ENCODE data around the gene ID1.

ID1 gene

DNA sequence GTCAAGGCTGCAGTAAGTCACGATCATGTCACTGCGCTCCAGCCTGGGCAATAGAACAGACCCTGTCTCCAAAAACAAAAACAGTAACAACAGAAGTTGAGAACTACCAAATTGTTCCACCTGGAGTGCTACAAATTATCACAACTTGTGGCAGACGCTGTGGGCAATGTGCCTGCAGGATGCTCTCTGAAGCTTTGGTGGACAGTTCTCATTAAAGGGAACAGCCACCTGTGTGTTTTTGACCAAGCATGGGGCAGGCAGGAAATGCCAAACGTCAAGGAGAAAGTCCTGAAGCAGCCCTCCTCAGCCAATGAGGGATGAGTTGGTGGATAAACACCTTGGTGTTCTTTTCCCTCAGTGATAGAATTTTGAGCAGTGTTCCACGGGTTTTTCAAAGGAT is 48.5 kb downstream of the ID1 start:
- no peak for DNase-seq (ENCODE audit: low read depth)
- no peak overlapping the region for H3K4me3 ChIP-seq (ENCODE audit: control insufficient read depth, low read depth, low read length)
- no peak for TF ChIP-seq CTCF (conservative IDR thresholded peaks at IDR 0.05; ENCODE audit: control insufficient read depth, insufficient read depth, low read depth, low read length)

- no peak for TF ChIP-seq CTCF (conservative IDR thresholded peaks at IDR 0.05; ENCODE audit: control insufficient read depth, insufficient read depth, low read depth, low read length)
- DNase-seq (ENCODE audit: low read depth), result no peak
- no peak overlapping the region for H3K4me3 ChIP-seq (ENCODE audit: control insufficient read depth, low read depth, low read length)
These were observed 49.4 kb downstream of the ID1 start for GRCh38 chr20:31654534-31654933.
